Natural killer cell (primary cell): ENCODE data around the gene SMAD7. TPM values are rescaled to one million over a fixed set of nuclear protein-coding genes. Genes with fewer than 3 reads are reported as not detected.
"Not testable (repeated sequence)": the region's sequence is repeated elsewhere in the genome, so short reads cannot be mapped to it uniquely, and the experiment has no call there.

Experiments used
- ATAC-seq, 3 donors: fragments of 150-1000 bp in 2 of 3; fragments of 200-7000 bp in 1 of 3; cut with Tn5 transposase; 1 replicate in 1 of 3; 2 replicates in 2 of 3; pipeline ENCODE4 v1.10.0; 2021; ENCODE audit warnings: mild to moderate bottlenecking in 2 of 3, moderate library complexity in 2 of 3
- DNase-seq, 2 donors: peaks; one replicate each; pipeline versions ENCODE4 v3.0.0 to v3.0.0-alpha.2; 2013 to 2021; ENCODE audit warnings: mixed read lengths in 1 of 2
- H3K27ac ChIP-seq: one replicate; pipeline ENCODE4 v1.5.1; 2013; ENCODE audit warnings: mild to moderate bottlenecking, low read length
- H3K27me3 ChIP-seq: one replicate; pipeline ENCODE4 v1.6.1; 2013; ENCODE audit warnings: low read length; ENCODE audit not compliant: control insufficient read depth, insufficient read depth
- H3K36me3 ChIP-seq: one replicate; pipeline ENCODE4 v1.6.1; 2013; ENCODE audit warnings: low read length; ENCODE audit not compliant: control insufficient read depth, insufficient read depth
- H3K4me1 ChIP-seq: one replicate; pipeline ENCODE4 v1.6.1; 2013; ENCODE audit warnings: low read length; ENCODE audit not compliant: control insufficient read depth, insufficient read depth
- H3K4me3 ChIP-seq: one replicate; pipeline ENCODE4 v1.5.1; 2013; ENCODE audit warnings: low read length
- H3K9me3 ChIP-seq: one replicate; pipeline ENCODE4 v1.6.1; 2013; ENCODE audit warnings: low read length; ENCODE audit not compliant: control insufficient read depth, insufficient read depth
- H3K27ac Mint-ChIP-seq, 2 donors: one replicate each; pipeline ENCODE4 v1.8.0; 2022; ENCODE audit warnings: mild to moderate bottlenecking in 2 of 2, mixed read lengths in 2 of 2, moderate library complexity in 1 of 2
- H3K27me3 Mint-ChIP-seq, 2 donors: one replicate each; pipeline ENCODE4 v1.8.0; 2022; ENCODE audit warnings: low read depth in 2 of 2, mixed read lengths in 2 of 2
- H3K36me3 Mint-ChIP-seq: one replicate; pipeline ENCODE4 v1.8.0; 2022; ENCODE audit warnings: mixed read lengths
- H3K4me1 Mint-ChIP-seq, 2 donors: one replicate each; pipeline ENCODE4 v1.8.0; 2022; ENCODE audit warnings: mixed read lengths in 2 of 2
- H3K4me3 Mint-ChIP-seq: one replicate; pipeline ENCODE4 v1.8.0; 2022; ENCODE audit warnings: mild to moderate bottlenecking, moderate library complexity, mixed read lengths
- H3K9me3 Mint-ChIP-seq, 2 donors: one replicate each; pipeline ENCODE4 v1.8.0; 2022; ENCODE audit warnings: mixed read lengths in 2 of 2
- WGBS: methylation state at CpG from one replicate; pipeline ENCODE4 v1.1.7; 2013; ENCODE audit warnings: missing lambda C conversion rate; ENCODE audit not compliant: insufficient coverage; 5-methylcytosine and 5-hydroxymethylcytosine counted together
- intact Hi-C: fragments of 100-400 bp; cut with micrococcal nuclease; formaldehyde crosslinking; loops from one replicate; pipeline ENCODE4 v1.14.2; 2022
- total RNA-seq, 4 donors: library from RNA; stranded (reverse); fragments of 120-200 nt in 1 of 4; gene quantifications; one replicate each; pipeline versions ENCODE4 v1.2.3 to v1.2.4, GENCODE V29; 2013 to 2022
- TF ChIP-seq, protein P1 (sequence below): fragments of 200-600 bp; IDR thresholded peaks from one replicate; pipeline ENCODE4 v1.8.0; 2022; ENCODE audit warnings: antibody characterized with exemption

SMAD7 gene
- total RNA-seq, 3 donors from 2014 or later (not counting 1 experiment from before 2014, with no cell fraction given): 127 to 204 (median 182) TPM

DNA sequence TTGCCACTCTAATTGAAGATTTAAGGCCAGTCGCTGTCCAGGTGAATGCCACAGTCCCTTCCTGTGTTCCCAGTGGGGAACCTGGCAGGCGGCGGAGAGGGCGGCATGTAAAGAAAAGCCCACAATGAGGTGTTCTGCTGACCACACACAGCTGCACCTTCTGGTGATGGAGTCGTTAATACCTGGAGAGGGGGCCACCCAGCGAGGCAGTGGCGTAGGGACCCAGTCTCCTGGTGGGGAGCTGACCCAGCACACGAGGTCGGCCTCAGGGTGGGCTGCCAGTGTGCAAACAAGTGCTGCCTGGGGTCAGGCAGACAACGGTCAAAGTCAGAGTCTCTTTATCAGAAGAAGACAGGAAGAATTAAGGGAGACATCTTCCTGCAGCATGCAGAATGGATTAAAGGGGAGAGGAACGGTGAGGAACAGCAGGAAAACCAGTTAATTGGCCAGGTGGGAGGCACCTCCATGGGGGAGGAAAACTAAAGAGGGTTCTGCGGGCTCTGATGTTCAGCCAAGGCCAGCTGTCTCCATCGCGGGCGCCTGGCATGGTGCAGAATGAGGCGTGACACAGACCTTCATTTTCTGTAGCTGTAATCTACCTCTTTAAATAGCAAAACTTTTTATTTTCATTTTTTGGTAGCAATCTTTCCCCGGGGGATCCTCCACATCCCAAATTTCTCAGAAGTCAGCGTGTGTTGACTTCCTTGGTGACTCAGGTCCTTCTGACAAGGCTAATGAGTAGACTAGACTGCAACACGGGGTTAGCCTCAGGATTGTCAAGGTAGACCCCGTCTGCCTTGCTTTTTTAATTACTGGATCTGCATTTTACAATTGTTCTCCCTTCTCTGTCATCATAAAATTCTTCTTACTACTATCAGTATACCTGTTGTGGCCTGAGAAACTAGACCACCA is 78.3 kb downstream of the SMAD7 start:
- Mint-ChIP-seq H3K36me3 (no peaks in the 10 kb centered on the region), H3K4me1 (peaks cover 28 to 39% of the 10 kb centered on the region in 2 donors), H3K27me3 (no peaks in the 10 kb centered on the region), H3K9me3 (no peaks in the 10 kb centered on the region), H3K27ac (peak overlapping the region; percentile 51 to 83), H3K4me3 (no peak overlapping the region)
- H3K27ac ChIP-seq: no peak overlapping the region
- H3K27me3 ChIP-seq: no peaks in the 10 kb centered on the region
- DNase-seq (no peak), ATAC-seq (no peak)
- 89% methylated on average over 20 of the region's 20 CpGs for WGBS
- H3K9me3 ChIP-seq: no peaks in the 10 kb centered on the region
- H3K4me1 ChIP-seq: peaks cover 45% of the 10 kb centered on the region
- intact Hi-C loops: no loop called here
- TF ChIP-seq, protein P1, sequence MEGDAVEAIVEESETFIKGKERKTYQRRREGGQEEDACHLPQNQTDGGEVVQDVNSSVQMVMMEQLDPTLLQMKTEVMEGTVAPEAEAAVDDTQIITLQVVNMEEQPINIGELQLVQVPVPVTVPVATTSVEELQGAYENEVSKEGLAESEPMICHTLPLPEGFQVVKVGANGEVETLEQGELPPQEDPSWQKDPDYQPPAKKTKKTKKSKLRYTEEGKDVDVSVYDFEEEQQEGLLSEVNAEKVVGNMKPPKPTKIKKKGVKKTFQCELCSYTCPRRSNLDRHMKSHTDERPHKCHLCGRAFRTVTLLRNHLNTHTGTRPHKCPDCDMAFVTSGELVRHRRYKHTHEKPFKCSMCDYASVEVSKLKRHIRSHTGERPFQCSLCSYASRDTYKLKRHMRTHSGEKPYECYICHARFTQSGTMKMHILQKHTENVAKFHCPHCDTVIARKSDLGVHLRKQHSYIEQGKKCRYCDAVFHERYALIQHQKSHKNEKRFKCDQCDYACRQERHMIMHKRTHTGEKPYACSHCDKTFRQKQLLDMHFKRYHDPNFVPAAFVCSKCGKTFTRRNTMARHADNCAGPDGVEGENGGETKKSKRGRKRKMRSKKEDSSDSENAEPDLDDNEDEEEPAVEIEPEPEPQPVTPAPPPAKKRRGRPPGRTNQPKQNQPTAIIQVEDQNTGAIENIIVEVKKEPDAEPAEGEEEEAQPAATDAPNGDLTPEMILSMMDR: no peak
- H3K4me3 ChIP-seq: no peak overlapping the region
- H3K36me3 ChIP-seq: no peaks in the 10 kb centered on the region

GRCh38 chr18:48871391-48872166 is 79.2 kb downstream of the SMAD7 start:
- H3K9me3 ChIP-seq: no peaks in the 10 kb centered on the region
- no peaks in the 10 kb centered on the region for H3K36me3 ChIP-seq
- no peak overlapping the region for H3K4me3 ChIP-seq
- H3K4me1 ChIP-seq: peaks cover 54% of the 10 kb centered on the region
- Mint-ChIP-seq H3K36me3 (no peaks in the 10 kb centered on the region), H3K27me3 (no peaks in the 10 kb centered on the region), H3K4me3 (no peak overlapping the region), H3K27ac (peak overlapping the region; percentile 51 to 83), H3K9me3 (no peaks in the 10 kb centered on the region), H3K4me1 (peaks cover 28 to 44% of the 10 kb centered on the region in 2 donors)
- WGBS: 91% methylated on average over 23 of the region's 23 CpGs
- intact Hi-C loops: no loop called here
- no peak for ATAC-seq
- H3K27me3 ChIP-seq: no peaks in the 10 kb centered on the region
- TF ChIP-seq, protein P1: no peak
- H3K27ac ChIP-seq: no peak overlapping the region
- DNase-seq: no peak

- not testable (repeated sequence) for ATAC-seq
Measured at GRCh38 chr18:48870926-48871325, 79.8 kb downstream of the SMAD7 start.

More at GRCh38 chr18:48870926-48871325, 79.8 kb downstream of the SMAD7 start:
- H3K4me3 ChIP-seq, H3K27ac ChIP-seq, intact Hi-C loops, H3K36me3 Mint-ChIP-seq, H3K36me3 ChIP-seq, DNase-seq, H3K4me3 Mint-ChIP-seq, H3K27me3 Mint-ChIP-seq, H3K27me3 ChIP-seq, H3K9me3 ChIP-seq, H3K9me3 Mint-ChIP-seq: not testable (repeated sequence)
- peaks cover 56% of the 10 kb centered on the region for H3K4me1 ChIP-seq
- peak overlapping the region; percentile 51 to 83 for H3K27ac Mint-ChIP-seq
- WGBS: 96% methylated on average over 13 of the region's 13 CpGs
- peaks cover 28 to 47% of the 10 kb centered on the region in 2 donors for H3K4me1 Mint-ChIP-seq
